Activated CD4-positive, alpha-beta T cell treated with anti-CD3 and anti-CD28 coated beads for 24 hours (primary cell): ENCODE results near the gene AUNIP.

Experiments
- DNase-seq, 2 donors: peaks; one replicate each; pipeline ENCODE4 v3.0.0-alpha.2; 2020; ENCODE audit warnings: low read depth in 2 of 2

AUNIP gene

DNA sequence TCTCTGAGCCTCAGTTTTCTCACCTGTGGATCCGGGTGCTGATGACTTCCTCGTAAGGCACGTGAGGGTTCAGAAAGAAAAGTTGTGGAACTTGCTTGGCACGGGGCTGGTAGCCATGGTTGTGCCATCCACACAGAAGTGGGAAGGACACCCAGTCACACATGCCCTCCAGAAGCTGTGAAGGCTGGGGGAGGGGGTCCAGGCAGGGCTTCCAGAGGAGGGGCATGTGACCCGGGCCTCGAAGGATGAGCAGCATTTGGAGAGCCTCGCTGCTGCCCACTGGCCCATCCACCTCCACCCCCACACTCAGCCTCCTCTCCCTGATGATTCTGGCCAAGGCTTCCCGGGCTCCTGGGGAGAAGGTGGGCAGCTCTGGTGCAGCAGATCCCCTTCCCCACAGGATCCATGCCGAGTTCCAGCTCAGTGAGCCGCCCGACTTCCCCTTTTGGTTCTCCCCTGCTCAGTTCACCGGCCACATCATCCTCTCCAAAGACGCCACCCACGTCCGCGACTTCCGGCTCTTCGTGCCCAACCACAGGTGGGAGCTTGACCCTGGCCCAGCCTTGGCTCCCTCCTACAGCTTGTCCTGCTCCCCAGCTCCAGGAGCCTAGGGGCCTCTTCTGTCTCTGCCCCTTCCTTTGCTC is 49.9 kb downstream of the AUNIP start:
- DNase-seq = no peak

DNA sequence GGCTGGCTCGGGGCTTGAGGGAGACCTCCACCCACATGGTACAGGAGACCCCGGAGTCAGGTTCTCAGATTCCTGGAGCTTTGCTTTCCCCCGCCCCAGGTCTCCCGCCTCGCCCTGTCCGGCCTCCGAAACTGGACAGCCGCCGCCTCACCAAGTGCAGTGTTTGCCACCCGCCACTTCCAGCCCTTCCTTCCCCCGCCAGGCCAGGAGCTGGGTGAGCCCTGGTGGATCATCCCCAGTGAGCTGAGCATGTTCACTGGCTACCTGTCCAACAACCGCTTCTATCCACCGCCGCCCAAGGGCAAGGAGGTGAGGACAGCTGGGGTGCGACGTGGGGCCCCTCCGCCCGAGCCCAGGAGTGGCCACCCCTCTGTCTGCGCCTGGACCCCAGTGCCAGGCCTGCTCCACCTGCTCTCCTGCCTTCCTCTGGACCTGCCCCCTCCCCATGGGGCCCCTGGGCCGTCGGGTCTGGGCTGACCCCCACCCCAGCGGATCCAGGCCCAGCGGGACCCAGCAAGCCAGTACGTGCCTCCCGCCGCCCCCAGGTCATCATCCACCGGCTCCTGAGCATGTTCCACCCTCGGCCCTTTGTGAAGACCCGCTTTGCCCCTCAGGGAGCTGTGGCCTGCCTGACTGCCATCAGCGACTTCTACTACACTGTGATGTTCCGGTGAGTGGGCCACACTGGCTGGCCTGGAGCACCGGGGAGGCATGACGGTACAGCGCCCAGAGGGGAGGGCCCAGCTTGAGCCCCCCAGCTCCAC is 50.6 kb downstream of the AUNIP start:
- no peak for DNase-seq

DNA sequence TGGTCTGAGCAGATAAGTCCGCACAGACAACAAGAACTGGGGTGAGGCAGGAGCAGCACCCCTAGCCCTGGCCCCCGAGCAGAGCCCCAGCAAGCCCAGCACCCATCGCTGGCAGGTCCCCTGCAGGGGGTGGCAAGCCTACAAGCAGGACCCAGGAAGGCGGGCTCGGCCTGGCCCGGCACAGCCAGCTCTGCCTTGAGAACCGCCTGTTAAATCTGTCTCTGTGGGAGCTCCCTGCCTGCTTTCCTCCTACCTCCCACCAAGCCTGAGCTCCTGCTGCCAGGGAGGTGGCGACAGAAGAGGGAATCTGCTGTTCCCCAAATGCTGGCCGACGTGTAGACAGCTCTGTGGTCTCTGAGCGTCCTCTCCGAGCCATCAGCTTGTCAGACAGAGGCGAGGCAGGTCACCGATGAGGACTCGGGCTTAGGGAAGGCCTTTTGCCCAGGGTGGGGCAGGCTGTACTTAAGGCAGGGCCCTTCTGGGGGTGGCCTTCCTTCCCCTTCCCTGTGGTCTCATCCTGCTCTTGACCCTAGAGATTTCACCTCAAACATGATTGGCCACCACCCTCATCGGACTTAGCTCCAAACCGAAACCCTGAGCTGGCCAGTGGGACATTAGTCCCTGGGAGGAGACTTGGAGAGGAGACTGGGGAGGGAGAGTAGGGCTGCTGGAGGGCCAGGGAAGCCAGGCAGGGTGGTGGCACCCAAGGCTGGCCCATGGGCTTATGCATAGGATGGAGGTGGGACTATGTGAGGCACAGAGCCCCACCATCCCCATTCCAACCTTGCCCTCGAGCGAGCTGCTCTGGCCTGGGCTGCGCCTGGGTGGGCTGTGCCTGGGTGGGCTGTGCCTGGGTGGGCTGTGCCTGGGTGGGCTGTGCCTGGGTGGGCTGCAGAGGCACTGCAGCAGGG is 51.5 kb downstream of the AUNIP start:
- no peak for DNase-seq

DNA sequence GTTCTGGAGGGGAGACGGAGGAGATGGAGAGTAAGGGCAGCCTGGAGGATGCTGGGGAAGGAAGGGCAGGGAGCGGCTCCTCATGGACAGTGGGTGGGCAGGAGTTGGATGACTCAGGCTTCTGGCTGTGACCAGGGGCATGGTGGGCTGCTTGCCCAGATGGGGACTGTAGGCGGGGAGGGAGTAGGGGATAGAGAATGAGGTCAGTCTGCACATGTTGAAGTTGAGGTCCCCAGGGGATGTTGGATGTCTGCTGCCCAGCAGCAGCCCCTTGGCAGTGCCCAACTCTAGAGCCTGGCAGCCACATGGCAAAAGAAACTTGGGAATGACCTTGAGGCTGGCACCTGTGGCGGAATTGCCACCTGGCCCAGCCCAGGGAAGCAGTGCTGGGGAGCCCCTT is 52.8 kb downstream of the AUNIP start:
- DNase-seq = no peak

DNA sequence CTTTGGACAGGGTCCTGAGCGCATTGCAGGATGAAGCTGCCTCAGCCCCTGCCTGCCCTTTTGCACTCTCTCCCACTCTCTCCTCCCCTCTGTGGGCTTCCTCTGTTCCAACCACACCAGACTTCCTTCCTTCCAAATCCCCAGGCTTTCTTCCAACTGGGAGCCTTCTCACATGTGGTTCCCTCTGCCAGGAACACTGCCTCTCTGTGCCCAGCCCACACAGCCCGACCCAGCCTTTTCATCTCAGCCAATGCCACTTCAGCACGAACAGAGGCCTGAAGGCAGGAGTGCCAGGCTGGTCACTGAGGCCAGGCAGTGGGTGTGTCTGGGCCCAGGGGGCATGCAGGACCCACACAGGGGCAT is 53.4 kb downstream of the AUNIP start:
- no peak for DNase-seq

DNA sequence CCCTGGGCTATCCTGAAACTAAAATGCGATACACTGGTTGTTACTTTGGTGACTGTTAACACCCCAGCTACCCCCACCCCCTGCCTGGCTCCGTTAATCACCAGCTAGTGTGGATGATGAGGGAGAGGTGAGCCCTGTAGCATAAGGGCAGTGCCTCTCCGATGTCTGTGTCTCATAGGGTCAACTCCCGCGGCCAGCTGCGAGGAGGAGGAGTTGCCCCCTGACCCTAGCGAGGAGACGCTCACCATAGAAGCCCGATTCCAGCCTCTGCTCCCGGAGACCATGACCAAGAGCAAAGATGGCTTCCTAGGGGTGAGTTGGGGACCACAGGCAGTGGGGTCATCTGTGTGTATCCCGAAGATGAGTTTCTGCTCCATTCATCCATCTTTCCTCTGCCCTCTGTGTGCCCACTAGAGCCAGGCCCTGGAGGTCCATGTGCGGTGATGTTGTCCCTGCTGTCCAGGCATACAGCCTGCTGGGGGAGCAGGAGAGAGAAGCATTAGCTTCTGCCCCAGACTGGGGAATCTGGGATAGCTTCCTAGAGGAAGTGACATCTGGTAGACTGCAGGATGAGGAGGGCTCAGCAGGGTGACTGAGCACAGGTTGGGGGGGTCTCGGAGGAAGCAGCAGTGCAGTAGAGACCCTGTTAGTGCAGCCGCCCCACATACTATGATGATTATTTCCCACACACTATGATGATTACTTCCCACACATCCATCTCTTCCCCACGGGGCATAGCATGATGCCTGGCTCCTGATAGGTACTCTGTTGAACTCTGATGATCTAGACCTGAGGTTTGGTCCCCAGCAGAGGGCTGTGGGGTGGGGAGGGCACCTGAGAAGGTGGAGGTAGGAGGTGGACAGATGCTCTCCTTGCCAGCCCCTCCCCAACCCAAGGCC is 54.0 kb downstream of the AUNIP start:
- DNase-seq = no peak

DNA sequence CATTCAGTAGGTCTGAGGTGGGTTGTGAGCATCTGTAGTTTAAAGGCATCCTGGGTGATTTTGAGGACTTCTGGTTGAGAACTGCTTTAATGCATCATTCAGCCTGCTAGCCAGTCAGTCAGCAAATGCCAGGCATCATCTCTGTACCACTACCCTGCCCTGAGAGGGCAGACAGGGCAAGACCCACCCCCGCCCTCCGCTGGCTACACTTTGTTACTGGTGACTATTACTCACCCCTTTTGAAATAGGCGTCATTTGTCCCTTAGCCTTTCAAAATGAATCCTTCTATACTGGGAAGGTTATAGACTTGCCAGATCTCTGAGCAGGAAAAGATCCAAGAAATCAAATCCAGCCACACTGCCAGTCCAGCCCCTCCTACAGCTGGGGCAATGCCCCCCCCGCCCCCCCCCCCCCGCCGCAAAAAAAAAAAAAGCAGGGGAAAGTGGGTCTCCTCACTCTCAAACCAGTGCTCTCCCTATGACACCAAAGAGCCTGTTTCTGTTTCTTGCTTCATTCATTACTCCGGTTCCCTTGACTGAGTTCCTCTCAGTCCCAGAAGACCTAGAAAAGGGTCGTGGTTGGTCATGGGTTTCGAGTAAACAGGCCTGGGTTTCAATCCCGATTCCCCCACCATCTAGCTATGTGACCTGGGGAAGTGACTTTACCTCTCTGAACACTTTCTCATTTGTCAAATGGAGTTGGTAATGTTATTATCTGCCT is 54.9 kb downstream of the AUNIP start:
- no peak for DNase-seq

DNA sequence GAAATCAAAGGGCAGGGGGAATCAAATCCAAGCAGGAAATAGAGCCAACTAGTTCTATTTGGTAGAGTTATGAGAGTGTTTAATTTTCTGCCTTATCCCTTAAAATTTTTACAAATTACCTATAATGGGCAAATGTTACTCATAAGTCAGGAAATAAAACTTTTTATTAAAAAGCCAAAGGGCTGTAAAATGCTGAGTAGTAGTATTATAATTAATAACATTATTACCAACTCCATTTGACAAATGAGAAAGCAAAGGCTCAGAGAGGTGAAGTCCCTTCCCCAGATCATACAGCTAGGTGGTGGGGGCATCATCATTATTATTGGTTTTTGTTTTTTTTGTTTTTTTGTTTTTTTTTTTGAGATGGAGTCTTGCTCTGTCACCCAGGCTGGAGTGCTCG is 55.9 kb downstream of the AUNIP start:
- DNase-seq = no peak

DNA sequence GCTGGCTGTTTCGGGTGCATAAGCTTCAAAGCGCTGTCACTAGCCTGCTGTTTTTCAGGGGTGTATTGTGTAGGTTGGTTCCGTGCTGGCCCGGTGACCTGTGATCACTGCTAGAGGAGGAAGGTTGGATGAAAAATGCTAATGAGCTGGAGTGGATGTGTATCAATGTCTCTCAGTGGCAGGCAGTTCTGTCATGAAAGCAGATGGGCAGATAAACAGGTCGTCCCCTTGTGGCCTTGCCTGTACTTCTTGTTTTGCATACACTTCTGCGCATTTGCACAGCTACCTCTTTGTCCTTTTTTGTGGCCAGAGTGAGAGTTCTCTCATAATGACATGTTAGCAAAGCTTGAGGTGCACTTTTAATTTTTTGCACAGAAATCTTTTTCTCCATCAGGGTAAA is 56.3 kb downstream of the AUNIP start:
- DNase-seq = no peak

DNA sequence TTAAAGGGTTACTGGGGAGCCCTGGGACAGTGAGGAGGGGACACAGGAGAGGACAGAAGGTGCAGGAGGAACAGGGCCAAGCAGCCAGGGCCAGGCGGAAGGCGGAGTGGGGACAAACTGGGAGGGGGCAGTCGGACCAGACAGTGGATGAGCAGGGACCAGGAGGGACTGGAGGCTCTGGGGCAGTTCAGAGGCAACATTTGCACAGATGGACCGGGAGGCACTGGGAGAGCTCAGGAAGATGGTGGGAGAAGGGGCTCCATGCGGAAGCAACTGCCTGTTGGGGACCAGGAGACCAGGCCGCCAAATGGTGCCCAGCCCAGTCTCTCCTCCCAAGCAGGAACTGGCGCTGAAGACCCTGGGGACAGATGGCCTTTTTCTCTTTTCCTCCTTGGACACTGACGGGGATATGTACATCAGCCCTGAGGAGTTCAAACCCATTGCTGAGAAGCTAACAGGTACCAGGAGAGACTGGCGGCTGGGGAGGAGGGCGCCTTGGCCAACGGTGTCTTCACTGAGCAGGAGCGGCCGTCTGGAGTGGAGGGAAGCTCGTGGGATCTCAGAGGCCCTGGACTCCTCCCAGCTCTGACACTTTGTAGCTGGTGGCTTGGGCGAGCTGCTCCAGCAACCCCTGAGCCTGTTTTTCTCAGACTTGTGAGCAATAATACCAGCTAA is 58.4 kb downstream of the AUNIP start:
- no peak for DNase-seq

DNA sequence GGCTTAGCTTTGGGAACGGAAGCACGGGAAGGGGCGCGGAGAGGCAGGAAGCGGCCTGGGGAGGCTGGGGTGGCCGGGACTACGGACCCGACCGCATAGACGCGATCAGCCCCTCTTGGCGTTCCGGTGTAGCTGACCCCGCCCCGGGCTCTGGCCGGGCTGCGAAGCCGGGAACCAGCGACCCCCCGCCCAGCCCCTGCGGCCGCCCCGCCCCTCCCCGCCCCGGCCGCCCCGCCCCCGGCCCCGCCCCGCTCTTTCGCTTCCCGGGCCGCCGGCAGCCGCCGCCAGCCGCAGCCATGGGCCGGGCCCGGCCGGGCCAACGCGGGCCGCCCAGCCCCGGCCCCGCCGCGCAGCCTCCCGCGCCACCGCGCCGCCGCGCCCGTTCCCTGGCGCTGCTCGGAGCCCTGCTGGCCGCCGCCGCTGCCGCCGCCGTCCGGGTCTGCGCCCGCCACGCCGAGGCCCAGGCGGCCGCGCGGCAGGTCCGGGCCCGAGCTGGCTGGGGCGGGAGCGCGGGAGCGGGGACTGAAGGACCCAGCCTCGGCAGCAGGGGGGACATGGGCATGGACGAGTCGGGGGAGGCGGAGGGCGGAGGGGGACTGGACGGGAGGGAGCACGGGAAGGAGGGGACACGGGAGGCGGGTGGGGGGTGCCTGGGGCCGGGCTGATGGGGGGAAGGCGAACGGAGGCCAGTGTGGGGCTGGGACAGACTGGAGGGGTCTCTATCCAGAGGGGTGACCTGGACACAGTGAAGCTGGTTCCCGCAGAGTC is 59.1 kb downstream of the AUNIP start, which contains the start of gene SELENON:
Gene SELENON (plus strand): TSS at position 259 of the 768 bp plus-strand sequence. CDS start 38 bp downstream, at position 297.
- DNase-seq = no peak

DNA sequence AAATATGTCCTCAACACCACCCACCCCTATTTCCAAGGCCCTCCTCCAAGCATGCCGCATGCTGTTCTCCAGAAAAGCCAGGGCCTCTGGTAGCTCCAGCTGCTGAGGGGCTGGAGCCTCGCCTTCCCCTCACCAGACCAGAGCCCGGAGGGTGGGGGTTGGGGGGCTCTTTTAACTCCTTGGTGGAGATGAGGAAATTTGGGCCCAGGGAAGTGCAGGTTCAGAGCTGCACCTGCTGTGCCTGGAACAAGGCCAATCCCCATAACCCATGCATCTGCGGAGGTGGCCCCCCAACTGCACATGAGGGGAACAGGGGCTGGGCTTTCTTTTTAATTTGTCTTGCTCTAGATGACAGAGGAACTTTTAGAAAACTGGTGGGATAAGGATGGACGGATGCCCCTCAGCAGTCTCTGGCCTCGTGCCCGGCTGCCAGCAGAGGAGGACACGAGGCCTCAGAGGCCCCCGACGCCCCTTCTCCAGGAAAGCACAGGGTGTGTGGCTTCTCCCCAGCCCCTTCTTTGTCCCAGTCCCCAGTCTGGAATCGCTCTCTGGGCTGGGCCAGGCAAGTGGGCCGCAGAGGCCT is 59.8 kb downstream of the AUNIP start:
- DNase-seq = no peak

DNA sequence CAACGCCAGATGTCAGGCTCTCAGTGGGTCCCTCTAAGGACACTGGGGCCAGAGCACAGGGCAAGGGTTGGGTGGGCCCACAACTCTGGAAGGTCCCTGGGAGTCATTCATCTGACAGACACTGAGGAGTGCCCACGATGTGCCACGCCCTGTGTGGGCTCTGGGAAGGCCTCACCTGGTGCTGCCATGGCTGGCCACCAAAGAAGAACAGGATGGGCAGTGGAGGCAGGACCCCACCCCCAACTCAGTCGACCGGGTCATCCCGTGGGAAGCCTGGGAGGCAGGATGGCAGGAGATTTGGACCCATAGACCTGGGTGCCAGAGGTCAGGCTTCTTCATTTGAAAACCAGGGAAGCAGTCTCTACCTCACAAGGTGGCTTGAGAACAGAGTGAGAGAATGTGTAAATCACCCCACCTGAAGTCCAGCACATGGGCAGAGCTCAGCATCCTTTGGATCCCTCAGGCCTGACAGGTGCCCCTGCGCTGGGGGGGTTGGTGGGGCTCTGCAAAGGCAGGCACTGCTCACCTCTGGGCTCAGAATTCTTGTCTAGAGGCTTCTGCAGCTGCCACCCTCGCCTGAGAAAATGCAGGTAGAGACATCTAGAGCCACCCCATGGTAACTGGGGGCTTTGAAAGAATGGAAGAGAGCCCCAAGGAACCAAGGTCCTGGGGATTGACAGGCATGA is 60.4 kb downstream of the AUNIP start:
- DNase-seq = no peak

DNA sequence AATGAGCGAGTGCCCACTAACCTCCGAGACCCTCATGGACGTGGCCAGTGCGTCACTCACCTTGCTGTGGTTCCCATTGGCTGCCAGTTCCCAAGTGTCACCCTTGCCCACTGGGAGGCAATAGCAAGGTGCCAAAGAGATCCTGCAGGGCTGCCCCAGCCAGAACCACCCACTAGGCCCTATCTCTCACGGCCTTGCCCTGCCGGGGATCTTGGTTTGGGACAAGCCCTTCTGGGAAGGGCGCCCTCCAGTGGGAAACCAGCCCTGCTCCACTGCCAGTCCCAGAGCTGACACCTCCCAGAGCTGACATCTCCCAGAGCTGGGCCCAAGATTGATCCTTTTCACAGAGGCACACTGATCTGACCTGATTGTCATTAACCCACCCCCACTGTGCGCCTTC is 61.3 kb downstream of the AUNIP start:
- no peak for DNase-seq

DNA sequence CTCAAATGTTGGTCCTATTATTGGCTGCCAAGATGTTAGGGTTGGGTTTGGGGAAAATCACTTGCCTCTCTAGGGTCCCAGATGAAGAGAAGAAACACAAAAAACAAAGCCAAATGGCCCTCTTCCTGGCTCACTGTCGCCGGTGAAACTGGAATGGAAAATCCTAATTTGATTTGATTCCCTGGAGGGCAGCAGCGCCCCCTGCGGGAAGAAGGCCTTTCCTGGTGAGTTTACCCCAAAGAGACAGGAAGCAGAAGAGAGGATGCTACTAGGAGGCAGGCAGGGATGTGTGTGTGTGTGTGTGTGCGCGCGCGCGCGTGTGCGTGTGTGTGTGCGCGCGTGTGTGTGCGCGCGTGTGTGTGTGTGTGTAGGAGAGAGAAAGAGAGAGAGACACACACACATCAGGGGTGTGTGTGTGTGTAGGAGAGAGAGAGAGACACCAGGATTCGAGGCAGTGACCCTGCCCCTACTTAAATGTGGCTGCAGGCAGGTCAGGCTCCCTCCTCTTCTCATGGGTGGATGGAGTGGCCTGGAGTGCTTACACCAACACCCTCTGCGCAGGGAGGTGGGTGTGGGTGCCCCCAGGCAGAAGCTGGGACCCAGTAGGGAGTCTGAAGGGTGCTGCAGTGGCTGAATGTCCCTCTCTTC is 62.3 kb downstream of the AUNIP start:
- DNase-seq = peak; percentile 86 to 88

DNA sequence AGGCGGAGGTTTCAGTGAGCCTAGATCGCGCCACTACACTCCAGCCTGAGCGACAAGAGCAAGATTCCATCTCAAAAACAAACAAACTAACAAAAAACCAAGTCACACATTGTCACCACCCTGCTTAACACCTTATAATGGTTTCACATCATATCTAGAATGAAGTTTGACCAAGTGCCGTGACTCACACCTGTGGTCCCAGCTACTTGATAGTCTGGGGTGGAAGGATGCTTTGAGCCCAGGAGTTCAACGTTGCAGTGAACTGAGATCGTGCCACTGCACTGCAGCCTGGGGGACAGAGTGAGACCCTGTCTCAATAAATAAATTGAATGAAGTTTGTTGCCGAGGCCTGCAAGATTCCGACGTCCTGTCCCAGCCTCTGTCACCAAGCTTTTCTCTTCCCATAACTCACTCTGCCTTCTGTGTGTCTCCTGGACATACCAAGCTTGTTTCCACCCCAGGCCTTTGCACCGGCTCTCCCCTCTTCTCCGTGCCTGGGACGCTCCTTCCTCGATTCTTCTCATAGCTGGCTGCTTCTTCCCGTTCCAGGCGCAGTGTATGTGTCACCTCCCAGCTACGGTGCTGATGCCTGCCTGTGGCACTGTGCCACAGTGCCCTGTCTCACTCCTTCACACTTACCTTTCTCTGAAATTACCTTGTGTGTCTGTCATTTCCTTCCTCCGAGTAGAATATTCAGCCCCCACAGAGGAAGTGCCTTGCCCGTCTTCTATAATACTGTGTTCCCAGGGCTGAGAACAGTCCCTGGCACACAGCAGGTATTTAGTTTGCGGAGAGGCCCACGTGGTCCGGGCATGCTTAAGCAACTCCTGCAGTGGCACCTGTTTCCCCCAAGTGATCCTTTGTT is 63.1 kb downstream of the AUNIP start:
- no peak for DNase-seq

DNA sequence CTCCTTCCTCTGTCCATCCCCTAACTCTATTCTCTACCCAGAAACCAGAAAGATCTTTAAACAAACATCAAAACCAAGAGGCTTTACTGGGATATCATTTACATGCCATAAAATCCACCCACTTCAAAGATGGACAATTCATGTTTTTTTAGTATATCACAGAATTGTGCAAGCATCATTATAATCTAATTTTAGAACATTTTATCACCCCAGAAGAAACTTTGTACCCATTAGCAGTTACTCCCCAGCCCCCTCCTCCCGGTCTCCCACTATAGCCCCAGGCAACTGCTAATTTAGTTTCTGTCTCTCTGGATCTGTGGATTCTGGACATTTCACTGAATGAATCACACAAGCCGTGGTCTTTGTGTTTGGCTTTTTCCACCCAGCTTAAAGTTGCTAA is 64.0 kb downstream of the AUNIP start:
- no peak for DNase-seq
